ENCODE measurements around the gene HAUS8. TPM values are rescaled to one million over a fixed set of nuclear protein-coding genes. Genes with fewer than 3 reads are reported as not detected.

HAUS8 gene
- total RNA-seq, 1 experiment from 2014 or later = 19.1 TPM

- ChIA-PET CTCF (no interaction called here), POLR2A (ENCODE audit: unreplicated experiment) (no interaction called here)
- H2AFZ ChIP-seq (ENCODE audit: low read length) = no peak overlapping the region
- BruUV-seq (replicated peaks) = no TSS peak
- H3K4me1 ChIP-seq (ENCODE audit: insufficient read depth, low read length) = no peaks in the 10 kb centered on the region
- no peaks in the 10 kb centered on the region for H3K27me3 ChIP-seq (ENCODE audit: low read length)
- TF ChIP-seq EZH2phosphoT487 (IDR thresholded peaks at IDR 0.05; ENCODE audit: borderline replicate concordance, low read length) (no peak), EZH2 (IDR thresholded peaks at IDR 0.05; ENCODE audit: low read length, unreplicated experiment) (no peak), CTCF (conservative IDR thresholded peaks at IDR 0.05; ENCODE audit: low read depth, low read length) (no peak)
- H3K9me3 ChIP-seq (ENCODE audit: low read length) = no peaks in the 10 kb centered on the region
- H3K9ac ChIP-seq (ENCODE audit: low read length) = no peak overlapping the region
- no peak overlapping the region for H3K27ac ChIP-seq (ENCODE audit: low read length)
- no peaks in the 10 kb centered on the region for H3K79me2 ChIP-seq (ENCODE audit: low read length)
- no peaks in the 10 kb centered on the region for H3F3A ChIP-seq (ENCODE audit: low read length, unreplicated experiment)
- ATAC-seq = no peak
- H3K36me3 ChIP-seq (ENCODE audit: low read depth, low read length) = no peaks in the 10 kb centered on the region
- no peaks in the 10 kb centered on the region for H3K9me2 ChIP-seq (replicated peaks; ENCODE audit: low read length)
- H4K20me1 ChIP-seq (ENCODE audit: low read length) = no peaks in the 10 kb centered on the region
- no peak overlapping the region for H3K4me2 ChIP-seq (ENCODE audit: low read length)
- H3K4me3 ChIP-seq (ENCODE audit: low read length) = no peak overlapping the region
- intact Hi-C loops (cut with micrococcal nuclease) = no loop called here
- no peak for DNase-seq
Measured at GRCh38 chr19:17037966-17038500, 37.2 kb downstream of the HAUS8 start.

- CTCF ChIA-PET = no interaction called here
- intact Hi-C loops (cut with micrococcal nuclease) = no loop called here
Measured at GRCh38 chr19:17037184-17037583, 38.1 kb downstream of the HAUS8 start.

More at GRCh38 chr19:17037184-17037583, 38.1 kb downstream of the HAUS8 start:
- Histone ChIP-seq H3K79me2 (ENCODE audit: low read length) (no peaks in the 10 kb centered on the region), H3K9me3 (ENCODE audit: low read length) (no peaks in the 10 kb centered on the region), H3K9me2 (replicated peaks; ENCODE audit: low read length) (no peaks in the 10 kb centered on the region), H3K36me3 (ENCODE audit: low read depth, low read length) (no peaks in the 10 kb centered on the region), H4K20me1 (ENCODE audit: low read length) (no peaks in the 10 kb centered on the region), H3K27ac (ENCODE audit: low read length) (no peak overlapping the region), H3K4me3 (ENCODE audit: low read length) (no peak overlapping the region), H3K4me2 (ENCODE audit: low read length) (no peak overlapping the region), H2AFZ (ENCODE audit: low read length) (no peak overlapping the region), H3K27me3 (ENCODE audit: low read length) (no peaks in the 10 kb centered on the region), H3F3A (ENCODE audit: low read length, unreplicated experiment) (no peaks in the 10 kb centered on the region), H3K4me1 (ENCODE audit: insufficient read depth, low read length) (no peaks in the 10 kb centered on the region), H3K9ac (ENCODE audit: low read length) (no peak overlapping the region)
- ATAC-seq = no peak
- DNase-seq = no peak
- TF ChIP-seq CTCF (conservative IDR thresholded peaks at IDR 0.05; ENCODE audit: low read depth, low read length) = no peak
- no peak for TF ChIP-seq EZH2 (IDR thresholded peaks at IDR 0.05; ENCODE audit: low read length, unreplicated experiment)
- no peak for TF ChIP-seq EZH2phosphoT487 (IDR thresholded peaks at IDR 0.05; ENCODE audit: borderline replicate concordance, low read length)
- no TSS peak for BruUV-seq (replicated peaks)
- POLR2A ChIA-PET (ENCODE audit: unreplicated experiment) = no interaction called here

All from PC-3 (cell line).